Right lobe of liver (tissue), 4 donors: ENCODE measurements around the gene FLRT1.

Experiments used
- CTCF ChIP-seq, 4 donors: fragments of 200-600 bp in 3 of 4; fragments of 450-650 bp in 1 of 4; IDR thresholded peaks; one replicate each; pipeline versions ENCODE4 v1.5.1 to v1.8.0; 2016 to 2022; ENCODE audit warnings: antibody characterized with exemption in 4 of 4, mild to moderate bottlenecking in 2 of 4
- POLR2A ChIP-seq: fragments of 450-650 bp; IDR thresholded peaks from one replicate; pipeline ENCODE4 v1.6.1; 2017; ENCODE audit warnings: antibody characterized with exemption, mild to moderate bottlenecking
- donor health status: DM: no; HTN: no; CAD: no.
- donor health status: DM: no; HTN: no; CAD: no.
- donor health status: DM: no; HTN: yes; CAD: no.

DNA sequence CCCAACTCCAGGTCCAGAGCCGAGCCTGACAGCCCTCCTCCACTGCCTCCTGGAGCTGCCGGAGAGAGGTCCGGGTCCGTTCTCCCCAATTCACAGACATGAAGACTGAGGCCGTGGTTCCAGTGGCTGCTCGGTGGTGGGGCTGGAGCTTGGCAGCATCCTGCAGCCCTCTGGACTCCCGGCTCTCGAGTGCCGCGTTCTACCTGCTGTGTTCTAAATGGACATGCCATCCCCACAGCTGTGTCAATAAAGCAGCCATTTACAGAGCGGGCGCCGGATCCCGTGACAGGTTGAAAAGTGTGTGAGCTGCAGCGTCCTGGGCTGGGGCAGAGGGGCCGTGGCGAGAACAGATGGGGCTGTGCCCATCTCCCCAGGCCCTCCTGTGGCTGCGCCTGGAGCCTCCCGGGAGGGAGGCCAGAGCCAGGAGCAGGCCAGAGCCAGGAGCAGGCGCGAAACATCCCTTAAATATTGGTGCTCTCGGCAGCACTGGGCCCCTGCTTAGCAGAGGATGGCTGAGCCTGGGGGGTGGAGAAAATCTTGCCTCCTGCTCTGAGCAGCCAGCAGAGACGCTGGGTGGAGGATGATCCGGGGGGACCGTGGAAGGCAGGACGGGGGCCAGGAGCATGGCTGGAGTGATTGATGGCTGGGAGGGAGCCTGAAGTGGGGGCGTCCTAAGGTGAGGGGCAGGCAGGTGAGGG, 46.2 kb downstream of the FLRT1 start:
- TF ChIP-seq CTCF (IDR thresholded peaks at IDR 0.05) (no peak), POLR2A (no peak)
